ENCODE results near the gene C11orf86.
"Not testable (repeated sequence)": the region's sequence is repeated elsewhere in the genome, so short reads cannot be mapped to it uniquely, and the experiment has no call there.

C11orf86 gene

GRCh38 chr11:66989360-66989759 lies 14.3 kb downstream of the C11orf86 start:
- not testable (repeated sequence) for DNase-seq (ENCODE audit: low read depth)

- no peak for DNase-seq (ENCODE audit: low read depth)
Measured at GRCh38 chr11:66992041-66992440, 16.9 kb downstream of the C11orf86 start.

GRCh38 chr11:66996609-66997273 lies 21.6 kb downstream of the C11orf86 start:
- no peak for DNase-seq (ENCODE audit: low read depth)

- DNase-seq (ENCODE audit: low read depth) = no peak
Measured at GRCh38 chr11:66999555-66999954, 24.5 kb downstream of the C11orf86 start.

GRCh38 chr11:67001332-67001731 lies 26.2 kb downstream of the C11orf86 start:
- DNase-seq (ENCODE audit: low read depth) = no peak

- DNase-seq (ENCODE audit: low read depth) = no peak
Measured at GRCh38 chr11:67002297-67002913, 27.3 kb downstream of the C11orf86 start.

- no peak for DNase-seq (ENCODE audit: low read depth)
Measured at GRCh38 chr11:67002921-67003411, 27.9 kb downstream of the C11orf86 start.

GRCh38 chr11:67005200-67005599 lies 30.1 kb downstream of the C11orf86 start:
- not testable (repeated sequence) for DNase-seq (ENCODE audit: low read depth)

GRCh38 chr11:67006029-67006884 lies 31.2 kb downstream of the C11orf86 start:
- DNase-seq (ENCODE audit: low read depth) = no peak

- DNase-seq (ENCODE audit: low read depth) = no peak
Measured at GRCh38 chr11:67007126-67007525, 32.0 kb downstream of the C11orf86 start.

- DNase-seq (ENCODE audit: low read depth) = no peak
Measured at GRCh38 chr11:67010296-67010905, 35.3 kb downstream of the C11orf86 start.

- DNase-seq (ENCODE audit: low read depth) = no peak
Measured at GRCh38 chr11:67013511-67014045, 38.5 kb downstream of the C11orf86 start.

- no peak for DNase-seq (ENCODE audit: low read depth)
Measured at GRCh38 chr11:67014343-67014742, 39.2 kb downstream of the C11orf86 start.

- DNase-seq (ENCODE audit: low read depth) = no peak
Measured at GRCh38 chr11:67015048-67015447, 39.9 kb downstream of the C11orf86 start.

GRCh38 chr11:67016550-67016949 lies 41.4 kb downstream of the C11orf86 start:
- DNase-seq (ENCODE audit: low read depth) = no peak

- DNase-seq (ENCODE audit: low read depth) = no peak
Measured at GRCh38 chr11:67020949-67021348, 45.8 kb downstream of the C11orf86 start.

GRCh38 chr11:67022341-67022933 lies 47.3 kb downstream of the C11orf86 start:
- no peak for DNase-seq (ENCODE audit: low read depth)

GRCh38 chr11:67022961-67023956 lies 48.2 kb downstream of the C11orf86 start, which contains the start of gene SYT12:
Gene SYT12, plus strand, starts transcription at chr11:67023134. Its CDS starts 7,011 bp downstream, at chr11:67030145.
- no peak for DNase-seq (ENCODE audit: low read depth)

GRCh38 chr11:67023957-67024353 lies 48.9 kb downstream of the C11orf86 start:
- DNase-seq (ENCODE audit: low read depth) = no peak

GRCh38 chr11:67024410-67024809 lies 49.3 kb downstream of the C11orf86 start:
- peak; percentile 27 for DNase-seq (ENCODE audit: low read depth)
